Measurements from ENCODE around the gene ZNF177. TPM values are rescaled to one million over a fixed set of nuclear protein-coding genes. Genes with fewer than 3 reads are reported as not detected.
A peak's percentile ranks its signal among the peaks of the same experiment; 100 is the strongest.

The ZNF177 gene
- total RNA-seq, 2 donors from 2014 or later: 5.6 to 10.6 TPM

DNA sequence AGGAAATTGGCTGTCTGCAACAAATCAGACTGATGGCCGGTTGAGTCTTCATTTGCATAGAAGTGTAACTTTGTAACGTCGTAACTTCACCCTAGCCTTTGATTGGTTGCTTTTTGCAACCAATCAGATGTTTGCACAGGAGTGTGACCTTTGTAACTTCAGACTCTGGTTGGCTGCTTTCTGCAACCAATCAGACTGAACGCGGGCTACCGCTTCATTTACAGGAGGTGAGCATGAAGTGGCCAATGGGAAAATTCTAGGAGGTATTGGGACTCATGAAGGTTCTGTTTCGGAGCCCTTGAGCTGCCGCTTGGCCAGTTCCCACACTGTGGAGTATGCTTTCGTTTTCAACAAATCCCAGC lies 39.3 kb upstream of the ZNF177 start:
- peaks cover 56% of the 10 kb centered on the region for H3K9me3 ChIP-seq (ENCODE audit: control insufficient read depth, low read length)
- H3K4me1 Mint-ChIP-seq: no peaks in the 10 kb centered on the region
- peak overlapping the region; percentile 67 for H3K9ac ChIP-seq (ENCODE audit: extremely low read depth, low read length, poor library complexity, severe bottlenecking)
- peak overlapping the region; percentile 92 for H3K27ac Mint-ChIP-seq
- DNase-seq: no peak
- peak overlapping the region; percentile 73 for H3K4me3 Mint-ChIP-seq
- no peaks in the 10 kb centered on the region for H3K4me1 ChIP-seq (ENCODE audit: control insufficient read depth, insufficient read depth, low read length)
- H3K27me3 ChIP-seq (ENCODE audit: control insufficient read depth, insufficient read depth, low read length, poor library complexity, severe bottlenecking): no peaks in the 10 kb centered on the region
- peaks cover 88% of the 10 kb centered on the region for H3K9me3 Mint-ChIP-seq
- H3K36me3 ChIP-seq (ENCODE audit: control insufficient read depth, insufficient read depth, low read length): peaks cover 33% of the 10 kb centered on the region
- peaks cover 8% of the 10 kb centered on the region for H3K27me3 Mint-ChIP-seq (ENCODE audit: insufficient read depth)
- peak overlapping the region; percentile 91 for H3K4me3 ChIP-seq (ENCODE audit: low read length)
- TF ChIP-seq, protein P1, sequence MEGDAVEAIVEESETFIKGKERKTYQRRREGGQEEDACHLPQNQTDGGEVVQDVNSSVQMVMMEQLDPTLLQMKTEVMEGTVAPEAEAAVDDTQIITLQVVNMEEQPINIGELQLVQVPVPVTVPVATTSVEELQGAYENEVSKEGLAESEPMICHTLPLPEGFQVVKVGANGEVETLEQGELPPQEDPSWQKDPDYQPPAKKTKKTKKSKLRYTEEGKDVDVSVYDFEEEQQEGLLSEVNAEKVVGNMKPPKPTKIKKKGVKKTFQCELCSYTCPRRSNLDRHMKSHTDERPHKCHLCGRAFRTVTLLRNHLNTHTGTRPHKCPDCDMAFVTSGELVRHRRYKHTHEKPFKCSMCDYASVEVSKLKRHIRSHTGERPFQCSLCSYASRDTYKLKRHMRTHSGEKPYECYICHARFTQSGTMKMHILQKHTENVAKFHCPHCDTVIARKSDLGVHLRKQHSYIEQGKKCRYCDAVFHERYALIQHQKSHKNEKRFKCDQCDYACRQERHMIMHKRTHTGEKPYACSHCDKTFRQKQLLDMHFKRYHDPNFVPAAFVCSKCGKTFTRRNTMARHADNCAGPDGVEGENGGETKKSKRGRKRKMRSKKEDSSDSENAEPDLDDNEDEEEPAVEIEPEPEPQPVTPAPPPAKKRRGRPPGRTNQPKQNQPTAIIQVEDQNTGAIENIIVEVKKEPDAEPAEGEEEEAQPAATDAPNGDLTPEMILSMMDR (conservative IDR thresholded peaks at IDR 0.05): no peak
- 43 to 69% methylated on average over 8 to 9 of the region's 9 CpGs for WGBS, 2 experiments (ENCODE audit: insufficient coverage in 1 of 2, insufficient read length in 1 of 2)
- H3K27ac ChIP-seq (ENCODE audit: low read depth, low read length): peak overlapping the region; percentile 64
- peaks cover 41% of the 10 kb centered on the region for H3K36me3 Mint-ChIP-seq (ENCODE audit: low read depth)

GRCh38 chr19:9323919-9324583 lies 38.8 kb upstream of the ZNF177 start, which contains the start of gene ZNF559:
ZNF559 (plus strand) TSS chr19:9324179; CDS start chr19:9338550, 14,371 bp downstream.
- WGBS, 2 experiments (ENCODE audit: insufficient coverage in 1 of 2, insufficient read length in 1 of 2): 0 to 2% methylated on average over 9 to 48 of the region's 48 CpGs
- H3K36me3 ChIP-seq (ENCODE audit: control insufficient read depth, insufficient read depth, low read length): peaks cover 37% of the 10 kb centered on the region
- H3K27me3 Mint-ChIP-seq (ENCODE audit: insufficient read depth): peaks cover 8% of the 10 kb centered on the region
- peaks cover 88% of the 10 kb centered on the region for H3K9me3 Mint-ChIP-seq
- peak within 1 kb of the TSS; percentile 73 for H3K4me3 Mint-ChIP-seq
- H3K27me3 ChIP-seq (ENCODE audit: control insufficient read depth, insufficient read depth, low read length, poor library complexity, severe bottlenecking): no peaks in the 10 kb centered on the region
- no peaks in the 10 kb centered on the region for H3K4me1 Mint-ChIP-seq
- TF ChIP-seq, protein P1 (conservative IDR thresholded peaks at IDR 0.05): peak; percentile 76
- peak; percentile 98 for DNase-seq
- H3K9me3 ChIP-seq (ENCODE audit: control insufficient read depth, low read length): peaks cover 61% of the 10 kb centered on the region
- H3K4me3 ChIP-seq (ENCODE audit: low read length): peak within 1 kb of the TSS; percentile 91
- peak within 1 kb of the TSS; percentile 67 for H3K9ac ChIP-seq (ENCODE audit: extremely low read depth, low read length, poor library complexity, severe bottlenecking)
- H3K4me1 ChIP-seq (ENCODE audit: control insufficient read depth, insufficient read depth, low read length): no peaks in the 10 kb centered on the region
- H3K27ac Mint-ChIP-seq: peak within 1 kb of the TSS; percentile 92
- peaks cover 46% of the 10 kb centered on the region for H3K36me3 Mint-ChIP-seq (ENCODE audit: low read depth)
- H3K27ac ChIP-seq (ENCODE audit: low read depth, low read length): peak within 1 kb of the TSS; percentile 72

GRCh38 chr19:9324584-9324962 lies 38.2 kb upstream of the ZNF177 start:
- H3K36me3 Mint-ChIP-seq (ENCODE audit: low read depth): peaks cover 51% of the 10 kb centered on the region
- peaks cover 8% of the 10 kb centered on the region for H3K27me3 Mint-ChIP-seq (ENCODE audit: insufficient read depth)
- Histone ChIP-seq H3K27me3 (ENCODE audit: control insufficient read depth, insufficient read depth, low read length, poor library complexity, severe bottlenecking) (no peaks in the 10 kb centered on the region), H3K4me1 (ENCODE audit: control insufficient read depth, insufficient read depth, low read length) (no peaks in the 10 kb centered on the region), H3K9me3 (ENCODE audit: control insufficient read depth, low read length) (peaks cover 67% of the 10 kb centered on the region), H3K9ac (ENCODE audit: extremely low read depth, low read length, poor library complexity, severe bottlenecking) (peak overlapping the region; percentile 67), H3K36me3 (ENCODE audit: control insufficient read depth, insufficient read depth, low read length) (peaks cover 42% of the 10 kb centered on the region), H3K27ac (ENCODE audit: low read depth, low read length) (peak overlapping the region; percentile 72), H3K4me3 (ENCODE audit: low read length) (peak overlapping the region; percentile 91)
- 63 to 100% methylated on average over 2 to 9 of the region's 9 CpGs for WGBS, 2 experiments (ENCODE audit: insufficient coverage in 1 of 2, insufficient read length in 1 of 2)
- H3K4me1 Mint-ChIP-seq: no peaks in the 10 kb centered on the region
- DNase-seq: no peak
- H3K4me3 Mint-ChIP-seq: peak overlapping the region; percentile 73
- TF ChIP-seq, protein P1 (conservative IDR thresholded peaks at IDR 0.05): no peak
- H3K9me3 Mint-ChIP-seq: peaks cover 88% of the 10 kb centered on the region
- peak overlapping the region; percentile 92 for H3K27ac Mint-ChIP-seq
